OCI-LY7 (cell line): ENCODE data around the gene KRTCAP2. TPM values are rescaled to one million over a fixed set of nuclear protein-coding genes. Genes with fewer than 3 reads are reported as not detected.

Source experiments
- BruUV-seq: library from RNA; stranded (reverse); fragments of 400-500 nt; replicated peaks from 2 replicates; lab custom pipeline; 2021; lab: Mats Ljungman, UMichigan
- CTCF ChIA-PET: fragments of 300-600 bp; sonication (Branson Sonifier 250); formaldehyde crosslinking; loops from one replicate; lab custom pipeline; 2022; ENCODE audit warnings: antibody characterized with exemption; ENCODE audit not compliant: unreplicated experiment; lab: Charles Lee
- POLR2A ChIA-PET: fragments of 300-600 bp; sonication (Branson Sonifier 250); formaldehyde crosslinking; loops from one replicate; lab custom pipeline; 2022; ENCODE audit warnings: antibody characterized with exemption; lab: Charles Lee
- DNase-seq: peaks from one replicate; pipeline ENCODE4 v3.0.0-alpha.2; 2015; ENCODE audit warnings: low spot score
- H2AFZ ChIP-seq: fragments of 200-600 bp; sonication (generic), shearing (Covaris generic); 2 replicates; pipeline ENCODE4 v1.6.1; 2014; ENCODE audit warnings: mild to moderate bottlenecking, antibody characterized with exemption, low read length, moderate library complexity
- H3K27ac ChIP-seq: fragments of 200-600 bp; sonication (generic); 2 replicates; pipeline ENCODE4 v1.5.1; 2014; ENCODE audit warnings: mixed run types, low read depth, mild to moderate bottlenecking, moderate library complexity, low read length, inconsistent platforms; ENCODE audit not compliant: poor library complexity, severe bottlenecking
- H3K36me3 ChIP-seq: fragments of 200-600 bp; sonication (generic); 2 replicates; pipeline ENCODE4 v1.6.1; 2014; ENCODE audit warnings: mild to moderate bottlenecking, antibody characterized with exemption, low read length, moderate library complexity, mixed read lengths; ENCODE audit not compliant: insufficient read depth
- H3K4me1 ChIP-seq: fragments of 200-600 bp; sonication (generic); 2 replicates; pipeline ENCODE4 v1.5.1; 2014; ENCODE audit warnings: mild to moderate bottlenecking, low read length; ENCODE audit not compliant: insufficient read depth, poor library complexity, severe bottlenecking
- H3K4me2 ChIP-seq: fragments of 200-600 bp; sonication (generic); 2 replicates; pipeline ENCODE4 v1.6.1; 2014; ENCODE audit warnings: mild to moderate bottlenecking, low read length
- H3K4me3 ChIP-seq: fragments of 200-600 bp; sonication (generic); 2 replicates; pipeline ENCODE4 v1.5.1; 2014; ENCODE audit warnings: mild to moderate bottlenecking, low read depth, low read length; ENCODE audit not compliant: poor library complexity, severe bottlenecking
- H3K79me2 ChIP-seq: fragments of 200-600 bp; sonication (generic); 2 replicates; pipeline ENCODE4 v1.6.1; 2016; ENCODE audit warnings: low read depth, mild to moderate bottlenecking, low read length, moderate library complexity, mixed read lengths; ENCODE audit not compliant: insufficient read depth
- H3K9me2 ChIP-seq: fragments of 200-600 bp; sonication (generic); 2 replicates; pipeline ENCODE4 v1.6.1; 2016; ENCODE audit warnings: mild to moderate bottlenecking, low read length, mixed read lengths; ENCODE audit not compliant: insufficient read depth
- H3K9me3 ChIP-seq: fragments of 200-600 bp; sonication (generic); 2 replicates; pipeline ENCODE4 v1.6.1; 2014; ENCODE audit warnings: mild to moderate bottlenecking, mixed run types, low read length, mixed read lengths
- H4K20me1 ChIP-seq: fragments of 200-600 bp; sonication (generic); 2 replicates; pipeline ENCODE4 v1.6.1; 2014; ENCODE audit warnings: mild to moderate bottlenecking, antibody characterized with exemption, low read length, moderate library complexity, mixed read lengths; ENCODE audit not compliant: insufficient read depth
- CTCF ChIP-seq: fragments of 200-600 bp; sonication (generic); conservative IDR thresholded peaks from 2 replicates; pipeline ENCODE4 v1.5.1; 2014; ENCODE audit warnings: mild to moderate bottlenecking, antibody characterized with exemption, low read length, moderate library complexity, mixed read lengths
- EZH2phosphoT487 ChIP-seq: fragments of 200-600 bp; sonication (generic); IDR thresholded peaks from 2 replicates; pipeline ENCODE4 v1.6.1; 2018; ENCODE audit warnings: low read depth, borderline replicate concordance, mild to moderate bottlenecking, mixed run types, antibody characterized with exemption, low read length, moderate library complexity, mixed read lengths
- intact Hi-C: fragments of 100-400 bp; cut with micrococcal nuclease; formaldehyde crosslinking; loops from one replicate; pipeline ENCODE4 v1.10.0; 2022; ENCODE audit not compliant: unreplicated experiment
- total RNA-seq, 2 experiments: library from RNA; depleted of rRNA in 1 of 2; stranded (reverse); fragments of >200 nt in 1 of 2; shearing (Covaris generic) in 1 of 2; gene quantifications; 2 replicates each; pipeline ENCODE4 v1.2.3, GENCODE V29; 2014 to 2022

The KRTCAP2 gene
- total RNA-seq, 2 experiments from 2014 or later = 128 to 141 TPM

GRCh38 chr1:155128755-155129473, 44.2 kb downstream of the KRTCAP2 start:
- H2AFZ ChIP-seq = no peak overlapping the region
- no peaks in the 10 kb centered on the region for H3K9me2 ChIP-seq
- no TSS peak for BruUV-seq
- H3K79me2 ChIP-seq = no peaks in the 10 kb centered on the region
- no peak overlapping the region for H3K4me2 ChIP-seq
- ChIA-PET CTCF (no interaction called here), POLR2A (no interaction called here)
- H4K20me1 ChIP-seq = no peaks in the 10 kb centered on the region
- H3K4me1 ChIP-seq = peaks cover 4% of the 10 kb centered on the region
- no peak overlapping the region for H3K4me3 ChIP-seq
- no peaks in the 10 kb centered on the region for H3K9me3 ChIP-seq
- H3K27ac ChIP-seq = no peak overlapping the region
- intact Hi-C loops = no loop called here
- no peaks in the 10 kb centered on the region for H3K36me3 ChIP-seq
- no peak for TF ChIP-seq EZH2phosphoT487
- no peak for TF ChIP-seq CTCF
- DNase-seq = no peak

GRCh38 chr1:155127967-155128754, 44.9 kb downstream of the KRTCAP2 start:
- Histone ChIP-seq H3K36me3 (no peaks in the 10 kb centered on the region), H3K4me1 (peaks cover 4% of the 10 kb centered on the region), H3K27ac (no peak overlapping the region), H3K9me3 (no peaks in the 10 kb centered on the region), H4K20me1 (no peaks in the 10 kb centered on the region), H3K9me2 (no peaks in the 10 kb centered on the region), H2AFZ (no peak overlapping the region), H3K79me2 (no peaks in the 10 kb centered on the region), H3K4me2 (no peak overlapping the region), H3K4me3 (no peak overlapping the region)
- intact Hi-C loops = no loop called here
- TF ChIP-seq EZH2phosphoT487 (no peak), CTCF (no peak)
- BruUV-seq = no TSS peak
- POLR2A ChIA-PET = no interaction called here
- CTCF ChIA-PET = no interaction called here
- no peak for DNase-seq
